GM11168 (cell line): ENCODE measurements around the gene ERN2.
"Not testable (repeated sequence)": the region's sequence is repeated elsewhere in the genome, so short reads cannot be mapped to it uniquely, and the experiment has no call there.

ENCODE experiments used
- in situ Hi-C: fragments of 300-500 bp; cut with MboI; formaldehyde crosslinking; loops from one replicate; pipeline ENCODE4 v1.12.0; 2022; ENCODE audit warnings: low sequenced_read_pairs; ENCODE audit not compliant: unreplicated experiment

Gene ERN2

DNA sequence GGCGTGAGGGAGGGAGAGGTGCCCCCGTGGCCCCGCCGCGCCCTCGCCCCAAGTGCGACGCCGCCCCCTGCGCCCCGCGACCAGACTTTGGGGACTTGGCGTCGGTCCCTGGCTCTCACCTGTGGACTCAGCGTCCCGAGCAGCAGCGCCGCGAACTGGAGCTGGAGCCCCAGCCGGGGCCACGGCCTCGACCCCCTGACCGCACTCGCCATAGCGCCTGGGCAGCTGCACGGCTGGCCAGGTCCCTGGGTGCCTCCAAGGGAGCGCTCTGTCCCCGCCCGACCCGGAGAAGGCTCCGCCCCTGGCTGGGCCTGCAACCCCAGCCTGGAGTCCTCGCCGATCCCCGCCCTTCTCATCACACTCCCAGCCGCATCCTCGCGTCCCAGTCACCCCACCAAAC, at the start of gene ERN2:
Gene ERN2, minus strand, starts transcription at position 247 of the 400 bp plus-strand sequence. Its CDS starts 35 bp downstream, at position 212.
- in situ Hi-C loops: no loop called here

DNA sequence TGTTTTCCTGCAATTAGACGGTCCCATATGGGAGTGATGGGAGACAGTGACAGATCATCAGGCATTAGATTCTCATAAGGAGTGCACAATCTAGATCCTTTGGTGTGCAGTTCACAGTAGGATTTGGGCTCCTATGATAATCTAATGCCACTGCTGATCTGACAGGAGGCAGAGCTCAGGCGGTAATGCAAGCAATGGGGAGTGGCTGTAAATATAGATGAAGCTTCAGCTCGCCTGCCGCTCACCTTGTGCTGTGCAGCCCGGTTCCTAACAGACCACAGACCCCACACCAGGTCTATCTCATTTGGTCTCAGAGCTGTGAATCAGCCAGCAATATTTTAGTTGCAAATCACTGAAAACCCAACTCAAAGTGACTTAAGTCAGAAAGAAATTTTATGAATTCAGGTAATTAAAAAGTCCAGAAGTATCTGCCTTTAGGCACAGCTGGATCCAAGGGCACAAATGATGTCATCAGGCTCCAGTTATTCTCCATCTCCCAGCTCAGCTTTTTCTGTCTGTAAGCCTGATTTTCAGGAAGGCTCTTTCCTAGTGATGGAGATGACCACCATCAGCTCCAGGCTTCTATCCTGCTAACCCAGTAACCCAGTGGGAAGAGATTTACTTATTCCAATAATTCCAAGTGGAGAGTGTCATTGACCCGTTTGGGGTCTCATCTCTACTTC, 45.1 kb upstream of the ERN2 start:
- in situ Hi-C loops: no loop called here

DNA sequence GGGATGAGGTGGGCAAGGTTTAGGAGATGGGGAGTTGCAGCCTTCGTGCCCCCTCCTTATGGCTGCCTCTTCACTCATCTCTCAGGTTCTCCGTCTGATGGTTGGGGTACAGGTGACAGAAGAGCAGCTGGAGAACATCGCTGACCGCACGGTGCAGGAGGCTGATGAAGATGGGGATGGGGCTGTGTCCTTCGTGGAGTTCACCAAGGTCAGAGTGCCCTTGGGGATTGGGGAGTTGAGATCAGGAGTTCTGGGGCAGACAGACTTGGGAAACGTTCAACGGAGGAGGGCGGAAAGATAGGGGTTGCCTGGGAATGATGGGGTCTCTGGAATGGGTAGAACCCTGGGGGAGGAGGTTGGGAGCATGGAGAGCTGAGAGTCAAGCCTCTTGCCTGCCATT, 44.1 kb upstream of the ERN2 start:
- in situ Hi-C loops: no loop called here

DNA sequence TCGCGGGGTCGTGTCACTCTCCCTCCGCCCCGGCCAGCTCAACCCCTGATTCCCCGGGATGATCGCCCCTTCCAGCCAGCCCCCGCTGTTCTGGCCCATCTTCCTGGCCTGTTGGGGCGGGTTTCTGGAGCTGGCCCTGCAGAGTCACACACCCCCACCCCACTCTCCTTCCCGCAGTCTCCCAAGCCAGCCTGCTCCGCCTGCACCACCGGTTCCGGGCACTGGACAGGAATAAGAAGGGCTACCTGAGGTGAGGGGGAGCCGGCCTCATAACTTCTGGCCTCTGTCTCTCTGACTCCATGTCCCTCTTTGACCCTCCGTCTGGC, 42.4 kb upstream of the ERN2 start:
- in situ Hi-C loops: no loop called here

DNA sequence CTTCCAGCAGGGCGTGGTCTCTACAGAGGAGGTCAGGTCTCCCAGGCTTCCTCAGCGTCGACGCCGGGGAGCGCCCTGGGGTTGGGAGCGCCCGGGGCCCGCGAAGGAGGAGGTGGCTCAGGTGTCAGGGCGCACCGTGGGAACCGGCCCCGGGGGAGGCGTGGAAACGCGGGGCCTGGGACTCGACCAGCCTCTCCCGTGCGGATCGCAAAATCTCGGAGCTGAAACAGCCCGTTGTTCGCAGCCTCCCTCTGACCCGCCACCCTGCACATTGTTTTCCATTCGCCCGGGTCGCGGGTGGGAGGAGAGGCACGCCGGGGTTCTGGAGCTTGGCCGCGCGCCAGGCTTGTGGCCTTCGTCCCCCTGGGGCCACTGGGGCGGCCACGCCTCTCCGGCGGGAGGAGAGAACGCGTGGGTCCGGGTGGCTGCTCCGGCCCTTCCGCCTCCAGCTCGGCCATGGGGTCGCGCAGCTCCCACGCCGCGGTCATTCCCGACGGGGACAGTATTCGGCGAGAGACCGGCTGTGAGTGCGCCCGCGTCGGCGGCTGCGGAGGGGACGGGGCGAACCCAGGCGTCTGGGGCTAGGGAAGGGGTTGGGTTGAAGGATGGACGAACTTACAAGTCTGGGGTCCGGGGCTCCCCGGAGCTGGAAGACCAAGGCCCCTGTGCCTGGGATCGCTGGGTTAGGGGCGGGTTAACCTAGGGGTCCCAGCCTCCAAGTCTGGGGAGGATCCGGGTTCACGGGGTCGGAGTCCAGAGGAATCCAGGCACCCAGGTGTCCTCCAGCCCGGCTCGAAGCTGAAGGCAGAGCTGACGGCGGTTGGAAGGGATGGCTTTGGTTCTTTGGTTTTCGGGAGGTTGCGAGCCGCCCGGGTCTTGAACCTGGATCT, 41.8 kb upstream of the ERN2 start, which contains the start of gene CHP2:
Gene CHP2, plus strand, starts transcription at position 433 of the 890 bp plus-strand sequence. Its CDS starts 24 bp downstream, at position 457.
- in situ Hi-C loops: no loop called here

DNA sequence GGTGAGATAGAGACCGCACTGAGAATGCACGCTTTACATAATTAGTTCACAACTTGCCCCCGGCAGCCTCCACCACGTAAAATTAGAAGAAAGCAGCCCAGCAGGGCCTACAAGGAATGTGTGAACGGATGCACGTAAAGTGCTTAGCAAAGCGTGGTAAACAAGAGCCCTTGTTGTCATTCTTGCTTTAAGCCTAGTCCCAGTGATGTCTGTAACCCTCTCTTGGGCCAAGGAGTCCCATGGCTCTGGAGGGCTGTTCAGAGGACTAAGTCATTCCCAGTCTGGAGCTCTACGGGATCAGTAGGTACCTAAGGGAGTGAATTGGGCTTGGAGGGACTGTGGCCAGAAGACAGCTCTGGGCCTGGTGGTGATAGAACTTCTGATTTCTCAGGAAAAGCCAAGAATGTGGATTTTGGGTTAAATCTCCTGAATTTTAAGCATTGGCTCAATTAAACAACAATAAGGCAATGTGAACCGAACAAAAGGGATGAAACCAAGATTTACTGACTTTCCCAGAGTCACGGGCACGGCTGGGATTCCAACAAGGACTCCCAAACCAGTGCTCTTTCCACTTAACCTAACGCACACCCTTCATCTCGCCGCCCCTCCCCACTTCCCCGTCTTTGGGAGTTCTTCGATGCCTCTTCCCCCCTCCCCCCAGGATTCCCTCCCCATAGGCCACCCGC, 41.0 kb upstream of the ERN2 start:
- in situ Hi-C loops: no loop called here

DNA sequence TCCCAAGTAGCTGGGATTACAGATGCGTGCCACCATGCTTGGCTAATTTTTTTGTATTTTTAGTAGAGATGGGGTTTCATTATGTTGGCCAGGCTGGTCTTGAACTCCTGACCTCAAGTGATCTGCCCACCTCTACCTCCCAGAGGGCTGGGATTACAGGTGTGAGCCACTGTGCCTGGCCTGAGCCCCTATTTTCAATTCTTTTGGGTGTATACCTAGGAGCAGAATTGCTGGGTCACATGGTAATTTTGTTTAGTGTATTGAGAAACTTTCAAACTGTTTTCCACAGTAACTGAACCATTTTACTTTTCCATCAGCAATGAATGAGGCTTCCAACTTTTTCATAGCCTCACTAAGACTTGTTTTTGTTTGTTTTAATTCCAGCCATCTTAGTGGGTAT, 38.0 kb upstream of the ERN2 start:
- in situ Hi-C loops: not testable (repeated sequence)

DNA sequence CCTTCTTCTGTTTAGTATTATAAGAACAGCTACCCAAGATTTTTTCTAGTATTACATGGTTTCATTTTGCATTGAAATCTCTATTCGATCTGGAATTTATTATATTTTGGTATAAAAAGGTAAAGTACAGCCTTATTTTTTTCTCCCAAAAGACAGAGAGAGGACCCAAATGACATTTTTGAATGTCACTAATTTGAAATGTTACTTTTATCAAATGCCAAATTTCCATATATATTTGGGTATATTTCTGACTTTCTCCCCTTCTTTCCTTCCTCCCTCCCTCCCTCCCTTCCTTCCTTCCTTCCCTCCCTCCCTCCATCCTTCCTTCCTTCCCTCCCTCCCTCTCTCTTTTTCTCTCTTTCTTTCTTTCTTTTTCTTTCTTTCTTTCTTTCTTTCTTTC, 35.6 kb upstream of the ERN2 start:
- in situ Hi-C loops: no loop called here

DNA sequence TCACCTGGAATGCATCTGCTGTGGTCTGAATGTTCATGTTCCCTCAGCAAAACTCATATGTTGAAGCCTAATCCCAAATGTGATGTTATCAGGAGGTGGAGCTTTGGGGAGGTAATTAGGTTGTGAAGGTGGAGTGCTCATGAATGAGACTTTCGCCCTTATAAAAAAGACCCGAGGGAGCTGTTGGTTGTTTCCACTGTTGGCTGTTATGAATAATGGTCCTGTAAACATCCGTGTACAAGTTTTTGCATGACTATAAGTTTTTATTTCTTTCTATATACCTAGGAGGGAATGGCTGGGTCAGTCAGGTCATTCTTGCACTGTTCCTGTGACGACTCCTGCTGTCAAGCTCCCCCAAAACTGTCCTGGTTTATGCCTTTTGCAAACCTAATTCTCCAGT, 32.2 kb upstream of the ERN2 start:
- in situ Hi-C loops: no loop called here

DNA sequence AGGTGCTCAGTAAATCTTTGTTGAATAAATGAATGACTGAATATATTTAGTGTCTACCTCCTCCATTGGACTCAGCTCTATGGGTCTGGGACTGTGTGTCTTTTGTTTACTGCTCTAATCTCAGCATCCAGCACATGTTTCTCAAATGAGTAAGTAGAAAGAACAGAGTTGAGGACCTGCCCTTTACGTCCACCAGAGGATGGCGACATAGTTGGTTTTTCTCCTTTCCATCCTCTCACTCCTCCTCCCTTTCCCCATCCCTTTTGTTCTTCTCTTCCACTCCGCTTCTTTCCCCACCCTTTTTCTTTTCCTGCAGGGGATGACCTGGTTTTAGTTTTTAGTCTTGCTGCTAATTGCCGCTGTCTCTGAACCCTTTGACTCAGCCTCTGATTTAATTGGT, 29.7 kb upstream of the ERN2 start:
- in situ Hi-C loops: no loop called here

DNA sequence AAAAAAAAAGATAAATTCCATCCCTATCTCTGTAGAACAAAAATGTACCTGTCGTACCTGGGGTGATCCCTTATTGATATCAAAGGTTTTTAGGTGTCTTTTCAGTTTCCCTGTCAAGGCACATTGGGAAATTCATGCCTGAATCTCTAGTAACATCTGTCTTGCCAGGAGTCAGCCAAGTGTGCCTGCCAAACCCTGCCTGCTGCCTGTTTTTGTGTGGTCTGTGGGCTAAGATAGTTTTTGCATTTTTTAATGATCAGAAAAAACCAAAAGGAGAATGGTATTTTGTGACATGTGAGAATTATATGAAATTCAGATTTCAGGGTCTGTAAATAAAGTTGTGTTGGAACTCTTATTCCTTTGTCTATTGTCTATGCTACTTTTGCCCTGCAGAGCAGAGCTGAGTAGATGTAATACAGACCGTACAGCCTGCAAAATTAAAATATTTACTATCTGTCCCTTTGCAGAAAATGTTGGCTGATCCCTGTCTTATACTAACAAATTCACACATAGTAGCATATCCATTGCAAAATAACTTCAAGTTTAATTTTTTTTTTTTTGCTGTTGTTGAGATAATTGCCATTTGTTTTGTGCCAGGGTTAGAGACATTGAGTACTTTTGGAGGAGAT, 28.8 kb upstream of the ERN2 start:
- in situ Hi-C loops: no loop called here

DNA sequence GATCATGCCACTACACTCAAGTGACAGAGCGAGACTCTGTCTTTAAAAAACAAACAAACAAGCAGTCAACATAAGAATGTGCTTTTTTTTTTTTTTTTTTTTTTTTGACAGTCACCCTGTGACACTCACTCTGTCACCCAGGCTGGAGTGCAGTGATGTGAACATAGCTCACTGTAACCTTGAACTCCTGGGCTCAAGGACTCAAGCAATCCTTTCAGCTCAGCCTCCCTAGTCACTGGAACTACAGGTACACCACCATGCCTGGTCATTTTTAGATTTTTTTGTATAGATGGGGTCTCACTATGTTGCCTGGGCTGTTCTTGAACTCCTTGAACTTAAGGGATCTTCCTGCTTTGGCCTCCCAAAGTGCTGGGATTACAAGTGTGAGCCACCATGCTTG, 26.5 kb upstream of the ERN2 start:
- in situ Hi-C loops: no loop called here

DNA sequence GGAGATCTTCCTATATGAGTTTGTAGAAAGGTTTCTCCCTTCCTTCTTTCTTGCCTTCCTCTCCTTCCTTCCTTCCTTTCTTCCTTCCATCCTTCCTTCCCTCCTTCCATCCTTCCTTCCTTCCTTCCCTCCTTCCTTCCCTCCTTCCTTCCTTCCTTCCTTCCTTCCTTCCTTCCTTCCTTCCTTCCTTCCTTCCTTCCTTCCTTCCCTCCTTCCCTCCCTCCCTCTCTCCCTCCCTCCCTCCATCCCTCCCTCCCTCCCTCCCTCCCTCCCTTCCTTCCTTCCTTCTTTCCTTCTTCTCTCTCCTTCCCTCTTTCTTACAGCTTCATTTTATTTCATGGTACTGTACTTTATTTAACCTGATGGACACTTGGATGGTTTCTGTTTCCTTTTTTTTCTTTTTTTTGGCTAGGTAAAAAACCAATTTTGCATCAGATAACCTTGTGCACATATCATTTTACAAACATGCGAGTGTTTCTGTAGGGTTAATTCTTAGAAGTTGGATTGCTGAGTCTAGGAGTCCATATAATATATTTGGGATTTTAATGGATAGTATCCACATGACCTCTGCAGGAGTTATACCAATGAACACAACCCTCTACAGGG, 24.5 kb upstream of the ERN2 start:
- in situ Hi-C loops: not testable (repeated sequence)

DNA sequence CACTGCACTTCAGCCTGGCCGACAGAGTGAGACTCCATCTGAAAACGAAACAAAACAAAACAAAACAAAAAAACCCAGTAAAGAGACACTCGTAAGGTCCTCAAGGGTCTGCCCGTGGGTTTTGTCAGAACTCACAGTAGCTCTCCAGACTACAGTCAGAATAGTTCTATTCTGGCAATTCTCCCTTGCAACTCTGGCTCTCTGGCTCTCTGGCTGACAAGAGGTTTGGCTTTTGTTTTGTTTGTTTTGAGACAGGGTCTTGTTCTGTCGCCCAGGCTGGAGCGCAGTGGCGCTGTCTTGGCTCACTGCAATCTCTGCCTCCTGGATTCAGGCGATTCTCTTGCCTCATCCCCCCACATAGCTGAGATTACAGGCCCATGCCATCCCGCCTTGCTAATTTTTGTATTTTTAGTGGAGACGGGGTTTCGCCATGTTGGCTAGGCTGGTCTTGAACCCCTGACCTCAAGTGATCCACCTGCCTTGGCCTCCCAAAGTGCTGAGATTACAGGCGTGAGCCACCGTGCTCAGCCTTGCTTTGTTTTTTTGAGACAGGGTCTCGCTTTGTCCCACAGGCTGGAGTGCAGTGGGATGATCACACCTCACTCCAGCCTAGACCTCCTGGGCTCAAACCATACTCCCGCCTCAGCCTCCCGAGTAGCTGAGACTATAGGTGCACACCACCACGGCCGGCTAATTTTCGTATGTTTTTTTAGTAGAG, 21.3 kb upstream of the ERN2 start:
- in situ Hi-C loops: no loop called here

DNA sequence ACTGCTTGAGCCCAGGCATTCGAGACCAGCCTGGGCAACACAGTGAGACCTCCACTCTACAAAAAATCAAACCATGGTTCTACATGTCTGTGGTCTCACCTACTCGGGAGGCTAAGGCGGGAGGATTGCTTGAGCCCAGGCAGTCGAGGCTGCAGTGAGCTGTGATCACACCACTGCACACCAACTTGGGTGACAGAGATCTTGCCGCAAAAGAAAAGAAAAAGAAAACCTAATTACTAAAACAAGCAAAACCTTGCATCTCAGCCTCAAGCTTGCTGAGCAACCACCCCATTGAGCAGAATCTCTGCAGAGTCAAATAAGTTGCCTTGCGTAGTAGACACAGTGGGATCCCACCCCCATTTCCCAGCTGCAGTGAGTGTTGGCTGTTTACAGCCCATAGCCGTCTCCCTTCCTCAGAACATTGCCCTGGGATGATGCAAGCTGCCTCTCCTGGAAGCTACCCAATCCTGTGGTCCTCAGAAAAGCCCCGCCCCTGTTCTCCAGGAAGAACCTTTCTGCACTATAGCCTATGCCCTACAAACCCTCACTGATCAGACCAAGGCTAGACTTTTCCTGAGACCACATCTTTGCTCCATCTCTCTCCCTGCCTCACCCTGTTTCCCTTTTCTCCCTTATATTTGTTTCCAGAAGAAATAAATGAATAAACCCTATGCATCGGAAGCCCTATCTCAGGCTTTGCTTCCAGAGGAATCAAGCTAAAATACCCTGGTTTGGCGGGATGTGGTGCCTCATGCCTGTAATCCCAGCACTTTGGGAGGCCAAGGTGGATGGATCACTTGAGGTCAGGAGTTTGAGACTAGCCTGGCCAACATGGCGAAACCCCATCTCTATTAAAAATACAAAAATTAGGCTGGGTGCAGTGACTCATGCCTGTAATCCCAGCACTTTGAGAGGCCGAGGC, 16.7 kb upstream of the ERN2 start:
- in situ Hi-C loops: no loop called here

DNA sequence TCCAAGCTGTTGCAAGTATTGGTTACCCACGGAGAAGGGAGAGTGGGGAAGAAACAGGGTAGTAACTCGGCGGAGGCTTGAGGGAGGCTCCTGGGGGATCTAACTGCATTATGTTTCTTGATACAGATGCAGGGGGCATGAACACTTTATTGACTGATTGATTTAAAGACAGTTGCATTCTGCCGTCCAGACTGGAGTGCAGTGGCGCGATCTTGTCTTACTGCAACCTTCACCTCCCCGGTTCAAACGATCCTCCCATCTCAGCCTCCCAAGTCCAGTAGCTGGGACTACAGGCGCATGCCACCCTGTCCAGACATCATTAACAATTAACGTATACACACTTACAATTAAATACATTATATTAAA, 15.1 kb upstream of the ERN2 start:
- in situ Hi-C loops: no loop called here

DNA sequence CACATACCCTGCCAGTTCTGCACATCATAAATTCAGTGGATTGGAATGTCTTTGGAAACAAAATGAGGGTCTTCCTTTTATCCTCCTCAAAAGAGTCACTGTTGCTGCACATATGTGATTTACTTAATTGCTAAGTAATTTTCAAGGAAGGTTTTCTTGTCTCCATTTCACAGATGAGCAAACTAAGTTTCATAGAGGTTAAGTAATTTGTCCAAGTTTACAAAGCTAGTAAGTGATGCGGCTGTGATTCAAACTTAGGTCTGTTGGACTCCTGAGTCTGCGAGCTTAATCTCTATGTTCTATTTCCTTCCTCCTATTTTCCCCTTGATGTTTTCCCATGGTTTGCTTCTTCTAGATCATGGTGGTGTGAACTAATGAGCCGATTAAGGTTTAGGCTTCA, 13.7 kb upstream of the ERN2 start:
- in situ Hi-C loops: no loop called here

DNA sequence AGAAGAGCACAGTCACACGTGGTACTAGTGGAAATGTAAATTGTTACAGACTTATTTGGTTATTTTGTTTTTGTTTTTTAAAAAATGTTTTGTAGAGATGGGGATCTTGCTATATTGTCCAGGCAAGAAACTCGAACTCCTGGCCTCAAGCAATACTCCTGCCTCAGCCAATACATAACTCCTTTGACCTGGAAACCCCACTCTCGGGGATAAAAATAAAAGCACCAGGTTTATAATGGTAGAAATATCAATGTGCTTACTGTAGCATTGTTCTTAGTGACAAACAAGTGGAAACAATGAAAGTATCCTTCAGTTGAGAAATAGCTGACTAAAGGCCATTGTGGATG, 11.7 kb upstream of the ERN2 start:
- in situ Hi-C loops: no loop called here
